ENCODE data around the gene SCARF1. TPM values are rescaled to one million over a fixed set of nuclear protein-coding genes. Genes with fewer than 3 reads are reported as not detected.

SCARF1 gene
- total RNA-seq, 1 donor from 2014 or later = 0.97 TPM

DNA sequence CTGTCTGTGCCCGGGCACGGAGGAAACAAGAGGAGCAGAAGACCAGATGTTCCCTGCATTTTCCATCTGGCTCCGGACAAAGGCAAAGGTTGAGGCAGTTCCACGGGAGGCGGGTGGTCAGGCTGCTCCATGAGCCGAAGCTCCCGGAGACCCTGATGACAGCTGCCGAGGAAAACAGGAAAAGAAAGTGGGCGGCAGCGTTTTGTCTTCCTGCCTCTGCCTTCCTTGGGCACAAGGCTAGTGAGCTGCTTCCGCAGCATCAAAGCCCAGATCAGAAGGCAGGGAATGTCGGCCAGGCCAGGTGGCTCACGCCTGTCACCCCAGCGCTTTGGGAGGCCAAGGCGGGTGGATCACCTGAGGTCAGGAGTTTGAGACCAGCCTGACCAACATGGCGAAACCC lies 33.1 kb downstream of the SCARF1 start:
- Mint-ChIP-seq H3K4me3 (no peak overlapping the region), H3K27ac (no peak overlapping the region), H3K27me3 (no peaks in the 10 kb centered on the region), H3K9me3 (no peaks in the 10 kb centered on the region), H3K4me1 (ENCODE audit: unreplicated experiment) (no peaks in the 10 kb centered on the region), H3K36me3 (no peaks in the 10 kb centered on the region)
- no peak for DNase-seq (ENCODE audit: extremely low spot score, unreplicated experiment)
- TF ChIP-seq, protein P1, sequence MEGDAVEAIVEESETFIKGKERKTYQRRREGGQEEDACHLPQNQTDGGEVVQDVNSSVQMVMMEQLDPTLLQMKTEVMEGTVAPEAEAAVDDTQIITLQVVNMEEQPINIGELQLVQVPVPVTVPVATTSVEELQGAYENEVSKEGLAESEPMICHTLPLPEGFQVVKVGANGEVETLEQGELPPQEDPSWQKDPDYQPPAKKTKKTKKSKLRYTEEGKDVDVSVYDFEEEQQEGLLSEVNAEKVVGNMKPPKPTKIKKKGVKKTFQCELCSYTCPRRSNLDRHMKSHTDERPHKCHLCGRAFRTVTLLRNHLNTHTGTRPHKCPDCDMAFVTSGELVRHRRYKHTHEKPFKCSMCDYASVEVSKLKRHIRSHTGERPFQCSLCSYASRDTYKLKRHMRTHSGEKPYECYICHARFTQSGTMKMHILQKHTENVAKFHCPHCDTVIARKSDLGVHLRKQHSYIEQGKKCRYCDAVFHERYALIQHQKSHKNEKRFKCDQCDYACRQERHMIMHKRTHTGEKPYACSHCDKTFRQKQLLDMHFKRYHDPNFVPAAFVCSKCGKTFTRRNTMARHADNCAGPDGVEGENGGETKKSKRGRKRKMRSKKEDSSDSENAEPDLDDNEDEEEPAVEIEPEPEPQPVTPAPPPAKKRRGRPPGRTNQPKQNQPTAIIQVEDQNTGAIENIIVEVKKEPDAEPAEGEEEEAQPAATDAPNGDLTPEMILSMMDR (conservative IDR thresholded peaks at IDR 0.05) = no peak

DNA sequence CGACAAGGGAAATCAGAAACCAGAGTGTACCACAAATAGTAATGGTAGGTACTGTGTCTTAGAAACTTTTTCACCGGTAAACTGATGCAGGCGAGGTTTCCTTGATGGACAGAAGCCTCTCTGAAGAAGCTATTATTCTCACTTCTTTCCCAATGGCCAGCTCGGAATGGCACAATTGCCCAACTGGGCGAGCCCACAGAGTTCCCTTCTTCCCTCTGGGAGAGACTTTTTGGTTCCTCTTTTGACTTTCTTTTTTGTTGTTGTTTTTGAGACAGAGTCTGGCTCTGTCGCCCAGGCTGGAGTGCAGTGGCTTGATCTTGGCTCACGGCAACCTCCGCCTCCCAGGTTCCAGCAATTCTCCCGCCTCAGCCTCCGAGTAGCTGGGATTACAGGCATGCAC lies 33.8 kb downstream of the SCARF1 start:
- no peaks in the 10 kb centered on the region for H3K9me3 Mint-ChIP-seq
- TF ChIP-seq, protein P1 (conservative IDR thresholded peaks at IDR 0.05) = no peak
- no peaks in the 10 kb centered on the region for H3K4me1 Mint-ChIP-seq (ENCODE audit: unreplicated experiment)
- H3K4me3 Mint-ChIP-seq = no peak overlapping the region
- DNase-seq (ENCODE audit: extremely low spot score, unreplicated experiment) = no peak
- H3K27me3 Mint-ChIP-seq = no peaks in the 10 kb centered on the region
- no peak overlapping the region for H3K27ac Mint-ChIP-seq
- no peaks in the 10 kb centered on the region for H3K36me3 Mint-ChIP-seq

DNA sequence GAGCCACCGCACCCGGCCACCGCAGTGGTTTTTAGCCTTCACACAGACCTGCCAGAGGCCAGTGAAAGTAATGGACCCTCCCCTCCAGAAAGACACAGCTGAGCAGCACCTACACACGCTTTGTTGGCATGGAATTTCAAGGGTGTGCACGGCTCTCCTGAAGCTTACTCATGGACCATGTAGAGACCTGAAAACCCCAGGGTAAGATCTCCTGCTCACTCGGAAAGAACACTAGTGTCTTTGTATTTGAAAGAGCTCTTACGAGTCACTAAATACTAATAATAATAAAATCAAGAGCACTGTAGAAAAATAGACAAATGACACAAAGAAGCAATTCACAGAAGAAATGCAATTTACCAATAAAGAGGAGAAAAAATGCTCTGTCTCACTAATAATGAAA lies 36.9 kb downstream of the SCARF1 start:
- H3K4me3 Mint-ChIP-seq = no peak overlapping the region
- no peak for DNase-seq (ENCODE audit: extremely low spot score, unreplicated experiment)
- TF ChIP-seq, protein P1 (conservative IDR thresholded peaks at IDR 0.05) = no peak
- no peak overlapping the region for H3K27ac Mint-ChIP-seq
- H3K27me3 Mint-ChIP-seq = no peaks in the 10 kb centered on the region
- no peaks in the 10 kb centered on the region for H3K36me3 Mint-ChIP-seq
- no peaks in the 10 kb centered on the region for H3K9me3 Mint-ChIP-seq
- H3K4me1 Mint-ChIP-seq (ENCODE audit: unreplicated experiment) = peaks cover 9% of the 10 kb centered on the region

DNA sequence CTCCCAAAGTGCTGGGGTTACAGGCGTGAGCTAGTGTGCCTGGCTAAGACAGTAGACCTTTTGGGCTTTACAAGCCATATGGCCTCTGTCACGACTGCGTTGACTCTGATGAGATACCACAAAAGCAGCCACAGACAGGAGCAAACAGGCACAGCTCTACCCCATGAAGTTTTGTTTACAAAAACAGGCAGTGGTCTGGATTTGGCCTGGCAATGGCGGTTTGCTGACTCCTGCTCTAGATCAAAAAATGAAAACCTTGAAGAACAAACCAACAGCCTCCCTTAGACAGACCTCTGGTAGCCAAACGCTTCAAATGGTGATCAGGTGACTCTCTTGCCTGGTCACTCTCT lies 37.6 kb downstream of the SCARF1 start:
- Mint-ChIP-seq H3K9me3 (no peaks in the 10 kb centered on the region), H3K4me1 (ENCODE audit: unreplicated experiment) (peaks cover 9% of the 10 kb centered on the region), H3K27me3 (no peaks in the 10 kb centered on the region), H3K4me3 (no peak overlapping the region), H3K36me3 (no peaks in the 10 kb centered on the region), H3K27ac (no peak overlapping the region)
- DNase-seq (ENCODE audit: extremely low spot score, unreplicated experiment) = no peak
- TF ChIP-seq, protein P1 (conservative IDR thresholded peaks at IDR 0.05) = no peak

DNA sequence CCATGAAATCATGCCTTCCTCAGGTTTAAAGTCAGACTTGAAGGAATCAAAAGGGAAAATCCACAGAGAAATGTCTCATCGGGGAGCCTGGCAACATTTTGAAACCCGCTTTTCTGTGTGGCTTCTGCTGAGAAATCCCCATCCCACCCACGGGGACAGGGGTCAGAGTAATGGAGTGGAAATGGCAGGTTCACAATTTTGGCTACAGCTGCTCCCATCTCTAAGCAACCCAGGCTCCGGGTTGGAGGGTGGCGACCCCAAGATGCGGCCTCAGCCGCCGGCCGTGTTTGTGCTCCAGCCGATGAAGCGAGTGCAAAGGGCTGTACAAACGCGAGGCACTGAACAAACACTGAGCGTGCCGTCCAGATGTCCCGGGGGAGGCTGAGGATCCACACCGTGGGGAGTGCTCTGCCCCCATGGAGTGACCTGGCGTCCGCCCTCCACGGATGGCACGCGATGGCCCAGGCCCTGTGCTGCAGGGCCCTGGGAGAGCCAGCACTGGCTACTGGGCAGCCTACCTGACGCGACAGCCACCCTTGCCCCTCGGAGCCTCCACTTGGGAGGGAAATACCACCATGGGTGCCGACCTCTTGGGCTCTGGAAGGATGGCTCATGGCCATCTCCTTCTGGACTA lies 39.1 kb downstream of the SCARF1 start:
- no peak overlapping the region for H3K27ac Mint-ChIP-seq
- no peaks in the 10 kb centered on the region for H3K9me3 Mint-ChIP-seq
- no peaks in the 10 kb centered on the region for H3K36me3 Mint-ChIP-seq
- no peak for DNase-seq (ENCODE audit: extremely low spot score, unreplicated experiment)
- TF ChIP-seq, protein P1 (conservative IDR thresholded peaks at IDR 0.05) = no peak
- no peak overlapping the region for H3K4me3 Mint-ChIP-seq
- H3K27me3 Mint-ChIP-seq = no peaks in the 10 kb centered on the region
- peaks cover 9% of the 10 kb centered on the region for H3K4me1 Mint-ChIP-seq (ENCODE audit: unreplicated experiment)

Data from type B pancreatic cell (in vitro differentiated cells).